Panc1 (cell line): ENCODE measurements around the gene HTR1B. TPM values are rescaled to one million over a fixed set of nuclear protein-coding genes. Genes with fewer than 3 reads are reported as not detected.

Experiments used
- ATAC-seq: fragments of 200-7000 bp; cut with Tn5 transposase; 2 replicates; pipeline ENCODE4 v1.9.1; 2020; ENCODE audit warnings: mild to moderate bottlenecking, moderate library complexity
- BruUV-seq: library from RNA; stranded (reverse); fragments of 400-500 nt; replicated peaks from 2 replicates; lab custom pipeline; 2021; lab: Mats Ljungman, UMichigan
- CTCF ChIA-PET: fragments of 300-600 bp; sonication (Branson Sonifier 250); formaldehyde crosslinking; loops from one replicate; lab custom pipeline; 2022; ENCODE audit warnings: antibody characterized with exemption; lab: Charles Lee
- POLR2A ChIA-PET: fragments of 300-600 bp; sonication (Branson Sonifier 250); formaldehyde crosslinking; loops from one replicate; lab custom pipeline; 2022; ENCODE audit warnings: antibody characterized with exemption; lab: Charles Lee
- DNase-seq: peaks from one replicate; pipeline ENCODE4 v3.0.0-alpha.2; 2010; ENCODE audit warnings: low read depth, low spot score
- H3K27ac ChIP-seq: 2 replicates; pipeline ENCODE4 v1.5.1; 2011; ENCODE audit warnings: mild to moderate bottlenecking, low read length, inconsistent platforms
- H3K27me3 ChIP-seq: fragments of 200-500 bp; sonication (Bioruptor generic); 2 replicates; pipeline ENCODE4 v1.6.0; 2014; ENCODE audit warnings: low read length, inconsistent platforms; ENCODE audit not compliant: control insufficient read depth, insufficient read depth
- H3K36me3 ChIP-seq: fragments of 200-500 bp; sonication (Bioruptor generic); 2 replicates; pipeline ENCODE4 v1.5.1; 2014; ENCODE audit warnings: inconsistent platforms, mild to moderate bottlenecking, low read length, moderate library complexity; ENCODE audit not compliant: control insufficient read depth, insufficient read depth
- H3K4me1 ChIP-seq: 2 replicates; pipeline ENCODE4 v1.5.1; 2011; ENCODE audit warnings: inconsistent platforms, mild to moderate bottlenecking, low read length, moderate library complexity; ENCODE audit not compliant: control insufficient read depth, insufficient read depth
- H3K4me3 ChIP-seq, 2 experiments: 2 replicates each; pipeline ENCODE4 v1.5.1; 2011 to 2012; ENCODE audit warnings: low read depth in 2 of 2, low read length in 2 of 2, mild to moderate bottlenecking in 2 of 2, inconsistent platforms in 1 of 2, moderate library complexity in 1 of 2
- H3K9me3 ChIP-seq: fragments of 200-500 bp; sonication (Bioruptor generic); 2 replicates; pipeline ENCODE4 v1.5.1; 2014; ENCODE audit warnings: low read depth, mild to moderate bottlenecking, inconsistent platforms, low read length, moderate library complexity; ENCODE audit not compliant: control insufficient read depth, insufficient read depth
- POLR2AphosphoS5 ChIP-seq: IDR thresholded peaks from 2 replicates; pipeline ENCODE4 v1.6.1; 2012; ENCODE audit warnings: mild to moderate bottlenecking, low read depth, low read length, moderate library complexity
- SIN3A ChIP-seq: IDR thresholded peaks from 2 replicates; pipeline ENCODE4 v1.6.1; 2012; ENCODE audit warnings: low read depth, mild to moderate bottlenecking, low read length, moderate library complexity, borderline replicate concordance; ENCODE audit not compliant: insufficient read depth
- TCF7L2 ChIP-seq: IDR thresholded peaks from 2 replicates; pipeline ENCODE4 v1.6.1; 2011; ENCODE audit warnings: mild to moderate bottlenecking, low read depth, low read length, inconsistent platforms
- in situ Hi-C: cut with HindIII; loops from 2 replicates; pipeline ENCODE4 v1.10.0; 2016; ENCODE audit warnings: low sequenced_read_pairs, low pct_unique_long_range_greater_than_20kb
- intact Hi-C: fragments of 100-400 bp; cut with micrococcal nuclease; formaldehyde crosslinking; loops from one replicate; pipeline ENCODE4 v1.10.0; 2022; ENCODE audit not compliant: unreplicated experiment
- total RNA-seq: library from RNA; stranded (reverse); gene quantifications from one replicate; pipeline ENCODE4 v1.2.1, GENCODE V29; 2021; ENCODE audit not compliant: unreplicated experiment
- TF ChIP-seq, protein P1 (sequence below), 2 experiments: IDR thresholded peaks; 2 replicates each; pipeline ENCODE4 v1.6.1; 2011 to 2012; ENCODE audit warnings: low read depth in 2 of 2, control low read depth in 1 of 2, low read length in 1 of 2, mild to moderate bottlenecking in 1 of 2, moderate library complexity in 1 of 2; ENCODE audit not compliant: insufficient read depth in 1 of 2
- TF ChIP-seq, protein P2 (sequence below): fragments of 450-650 bp; IDR thresholded peaks from 2 replicates; pipeline ENCODE4 v1.5.1; 2017; ENCODE audit warnings: mild to moderate bottlenecking

The HTR1B gene
- total RNA-seq, 1 experiment from 2014 or later, result 14.0 TPM

DNA sequence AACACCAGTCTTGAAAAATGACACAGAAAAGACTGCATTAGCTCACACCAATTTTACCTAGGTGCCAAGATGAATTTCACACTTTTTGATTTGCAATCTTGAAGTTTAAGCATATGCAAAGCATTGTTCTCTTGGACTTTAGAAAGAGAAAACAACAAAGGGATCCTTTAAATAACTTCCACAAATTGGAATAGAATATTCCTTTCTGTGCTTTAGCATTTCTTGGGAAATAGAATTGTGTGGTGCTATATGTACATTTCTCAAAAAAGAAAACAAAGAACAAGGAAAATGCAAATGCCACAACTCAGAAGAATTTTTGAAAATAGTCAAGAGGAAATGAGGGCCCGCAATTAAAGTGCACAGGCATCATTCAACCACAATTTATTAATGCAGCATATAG, 17.0 kb downstream of the HTR1B start:
- ChIA-PET CTCF (no interaction called here), POLR2A (no interaction called here)
- no peak overlapping the region for H3K27ac ChIP-seq
- no peak for DNase-seq
- no peak overlapping the region for H3K4me3 ChIP-seq
- no peak for ATAC-seq
- 0 out of 2 replicates have a peak, but pooled peaks cover 4% of the 10 kb centered on the region for H3K9me3 ChIP-seq
- in situ Hi-C loops (no loop called here), intact Hi-C loops (no loop called here)
- BruUV-seq, result no TSS peak
- no peaks in the 10 kb centered on the region for H3K36me3 ChIP-seq
- H3K4me1 ChIP-seq, result no peaks in the 10 kb centered on the region; the same call in 1 of the 2 replicates
- no peaks in the 10 kb centered on the region for H3K27me3 ChIP-seq
- TF ChIP-seq, protein P1, sequence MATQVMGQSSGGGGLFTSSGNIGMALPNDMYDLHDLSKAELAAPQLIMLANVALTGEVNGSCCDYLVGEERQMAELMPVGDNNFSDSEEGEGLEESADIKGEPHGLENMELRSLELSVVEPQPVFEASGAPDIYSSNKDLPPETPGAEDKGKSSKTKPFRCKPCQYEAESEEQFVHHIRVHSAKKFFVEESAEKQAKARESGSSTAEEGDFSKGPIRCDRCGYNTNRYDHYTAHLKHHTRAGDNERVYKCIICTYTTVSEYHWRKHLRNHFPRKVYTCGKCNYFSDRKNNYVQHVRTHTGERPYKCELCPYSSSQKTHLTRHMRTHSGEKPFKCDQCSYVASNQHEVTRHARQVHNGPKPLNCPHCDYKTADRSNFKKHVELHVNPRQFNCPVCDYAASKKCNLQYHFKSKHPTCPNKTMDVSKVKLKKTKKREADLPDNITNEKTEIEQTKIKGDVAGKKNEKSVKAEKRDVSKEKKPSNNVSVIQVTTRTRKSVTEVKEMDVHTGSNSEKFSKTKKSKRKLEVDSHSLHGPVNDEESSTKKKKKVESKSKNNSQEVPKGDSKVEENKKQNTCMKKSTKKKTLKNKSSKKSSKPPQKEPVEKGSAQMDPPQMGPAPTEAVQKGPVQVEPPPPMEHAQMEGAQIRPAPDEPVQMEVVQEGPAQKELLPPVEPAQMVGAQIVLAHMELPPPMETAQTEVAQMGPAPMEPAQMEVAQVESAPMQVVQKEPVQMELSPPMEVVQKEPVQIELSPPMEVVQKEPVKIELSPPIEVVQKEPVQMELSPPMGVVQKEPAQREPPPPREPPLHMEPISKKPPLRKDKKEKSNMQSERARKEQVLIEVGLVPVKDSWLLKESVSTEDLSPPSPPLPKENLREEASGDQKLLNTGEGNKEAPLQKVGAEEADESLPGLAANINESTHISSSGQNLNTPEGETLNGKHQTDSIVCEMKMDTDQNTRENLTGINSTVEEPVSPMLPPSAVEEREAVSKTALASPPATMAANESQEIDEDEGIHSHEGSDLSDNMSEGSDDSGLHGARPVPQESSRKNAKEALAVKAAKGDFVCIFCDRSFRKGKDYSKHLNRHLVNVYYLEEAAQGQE (IDR thresholded peaks at IDR 0.05; ENCODE audit: insufficient read depth in 1 of 2, low read depth in 2 of 2, low read length in 1 of 2), result no peak
- TF ChIP-seq SIN3A (no peak), POLR2AphosphoS5 (no peak), TCF7L2 (no peak)
- TF ChIP-seq, protein P2, sequence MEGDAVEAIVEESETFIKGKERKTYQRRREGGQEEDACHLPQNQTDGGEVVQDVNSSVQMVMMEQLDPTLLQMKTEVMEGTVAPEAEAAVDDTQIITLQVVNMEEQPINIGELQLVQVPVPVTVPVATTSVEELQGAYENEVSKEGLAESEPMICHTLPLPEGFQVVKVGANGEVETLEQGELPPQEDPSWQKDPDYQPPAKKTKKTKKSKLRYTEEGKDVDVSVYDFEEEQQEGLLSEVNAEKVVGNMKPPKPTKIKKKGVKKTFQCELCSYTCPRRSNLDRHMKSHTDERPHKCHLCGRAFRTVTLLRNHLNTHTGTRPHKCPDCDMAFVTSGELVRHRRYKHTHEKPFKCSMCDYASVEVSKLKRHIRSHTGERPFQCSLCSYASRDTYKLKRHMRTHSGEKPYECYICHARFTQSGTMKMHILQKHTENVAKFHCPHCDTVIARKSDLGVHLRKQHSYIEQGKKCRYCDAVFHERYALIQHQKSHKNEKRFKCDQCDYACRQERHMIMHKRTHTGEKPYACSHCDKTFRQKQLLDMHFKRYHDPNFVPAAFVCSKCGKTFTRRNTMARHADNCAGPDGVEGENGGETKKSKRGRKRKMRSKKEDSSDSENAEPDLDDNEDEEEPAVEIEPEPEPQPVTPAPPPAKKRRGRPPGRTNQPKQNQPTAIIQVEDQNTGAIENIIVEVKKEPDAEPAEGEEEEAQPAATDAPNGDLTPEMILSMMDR, result no peak

DNA sequence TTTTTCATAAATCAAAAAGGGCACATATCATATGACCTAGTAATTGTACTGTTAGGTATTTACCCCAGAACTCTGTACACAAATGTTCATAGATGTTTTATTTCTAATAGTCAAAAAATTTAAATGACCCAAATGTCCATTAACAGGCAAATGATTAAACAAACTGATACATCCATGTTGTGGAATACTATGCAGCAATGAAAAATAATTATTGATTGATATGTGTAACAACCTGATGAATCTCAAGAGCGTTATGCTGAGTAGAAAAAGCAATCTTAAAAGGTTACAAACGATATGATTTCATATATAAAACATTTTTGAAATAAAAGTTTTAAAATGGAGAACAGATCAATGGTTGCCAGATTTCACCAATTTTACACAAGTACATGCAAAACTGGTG, 18.1 kb downstream of the HTR1B start:
- no peak overlapping the region for H3K4me3 ChIP-seq
- H3K27ac ChIP-seq, result no peak overlapping the region
- intact Hi-C loops, result no loop called here
- no peaks in the 10 kb centered on the region for H3K27me3 ChIP-seq
- ChIA-PET CTCF (no interaction called here), POLR2A (no interaction called here)
- 0 out of 2 replicates have a peak, but pooled peaks cover 6% of the 10 kb centered on the region for H3K9me3 ChIP-seq
- DNase-seq (no peak), ATAC-seq (no peak)
- in situ Hi-C loops, result no loop called here
- no peaks in the 10 kb centered on the region for H3K4me1 ChIP-seq
- H3K36me3 ChIP-seq, result no peaks in the 10 kb centered on the region
- TF ChIP-seq, protein P2, result no peak
- TF ChIP-seq POLR2AphosphoS5 (no peak), TCF7L2 (no peak), SIN3A (no peak)
- no TSS peak for BruUV-seq
